Large intestine (tissue), 12 donors: ENCODE results near the gene CLEC5A. TPM values are rescaled to one million over a fixed set of nuclear protein-coding genes. Genes with fewer than 3 reads are reported as not detected.
"Not testable (repeated sequence)": the region's sequence is repeated elsewhere in the genome, so short reads cannot be mapped to it uniquely, and the experiment has no call there.

Experiments
- DNase-seq, 2 donors: peaks; one replicate each; pipeline versions ENCODE4 v3.0.0 to v3.0.0-alpha.2; 2013
- H3K27ac ChIP-seq: one replicate; pipeline ENCODE4 v1.5.1; 2013; ENCODE audit warnings: low read length
- H3K27me3 ChIP-seq: 2 replicates; pipeline ENCODE4 v1.6.1; 2013; ENCODE audit warnings: low read length; ENCODE audit not compliant: control insufficient read depth, insufficient read depth
- H3K36me3 ChIP-seq: 2 replicates; pipeline ENCODE4 v1.6.1; 2013; ENCODE audit warnings: low read length; ENCODE audit not compliant: control insufficient read depth, insufficient read depth
- H3K4me1 ChIP-seq: one replicate; pipeline ENCODE4 v1.6.1; 2013; ENCODE audit warnings: low read length; ENCODE audit not compliant: control insufficient read depth, insufficient read depth
- H3K4me3 ChIP-seq: one replicate; pipeline ENCODE4 v1.5.1; 2013; ENCODE audit warnings: low read length
- H3K9me3 ChIP-seq: one replicate; pipeline ENCODE4 v1.6.1; 2013; ENCODE audit warnings: mild to moderate bottlenecking, low read depth, low read length, moderate library complexity; ENCODE audit not compliant: control insufficient read depth
- WGBS: methylation state at CpG from one replicate; pipeline ENCODE4 v1.1.5; 2013; ENCODE audit warnings: low lambda C conversion rate; ENCODE audit not compliant: insufficient coverage; 5-methylcytosine and 5-hydroxymethylcytosine counted together
- long read RNA-seq, 11 donors: transcript quantifications; one replicate each; lab custom pipeline, GENCODE V29; 2026
- polyA plus RNA-seq: library from polyadenylated mRNA; unstranded; fragments of 120-200 nt; gene quantifications from one replicate; pipeline ENCODE4 v1.2.1, GENCODE V29; 2013

Gene CLEC5A
- polyA plus RNA-seq: 0.09 TPM
- long read RNA-seq, donor 1: 0 reads
- long read RNA-seq, donor 2: 0 reads
- long read RNA-seq, donor 3: 0 reads
- long read RNA-seq, donor 4: 0 reads
- long read RNA-seq, donor 5: 0 reads
- long read RNA-seq, donor 6: 0 reads
- long read RNA-seq, donor 7: 0 reads
- long read RNA-seq, donor 8: 0 reads
- long read RNA-seq, donor 9: 0 reads
- long read RNA-seq, donor 10: 0 reads
- long read RNA-seq, donor 11: 0 reads

- no peak within 1 kb of the TSS for H3K4me3 ChIP-seq
- no peak within 1 kb of the TSS for H3K27ac ChIP-seq
- WGBS: no CpG with 5 or more reads among the region's 3 CpGs
- no peaks in the 10 kb centered on the region for H3K27me3 ChIP-seq
- H3K4me1 ChIP-seq: no peaks in the 10 kb centered on the region
- H3K36me3 ChIP-seq: no peaks in the 10 kb centered on the region
- H3K9me3 ChIP-seq: peaks cover 3% of the 10 kb centered on the region
- DNase-seq: no peak
Observed at GRCh38 chr7:141946796-141947195, at the start of gene CLEC5A. CLEC5A (minus strand) TSS chr7:141946974; CDS start chr7:141946292, 682 bp downstream.

- no CpG with 5 or more reads among the region's 1 CpG for WGBS
Observed at GRCh38 chr7:141993354-141993753, 46.6 kb upstream of the CLEC5A start.

GRCh38 chr7:141992688-141993087, 45.9 kb upstream of the CLEC5A start:
- Histone ChIP-seq H3K4me1 (peaks cover 2% of the 10 kb centered on the region), H3K27ac (no peak overlapping the region), H3K4me3 (no peak overlapping the region), H3K36me3 (no peaks in the 10 kb centered on the region), H3K27me3 (no peaks in the 10 kb centered on the region), H3K9me3 (no peaks in the 10 kb centered on the region)
- no peak for DNase-seq
- no CpG with 5 or more reads among the region's 4 CpGs for WGBS

More at GRCh38 chr7:141993354-141993753, 46.6 kb upstream of the CLEC5A start:
- no peak overlapping the region for H3K4me3 ChIP-seq
- H3K27me3 ChIP-seq: no peaks in the 10 kb centered on the region
- H3K27ac ChIP-seq: no peak overlapping the region
- H3K4me1 ChIP-seq: peaks cover under 1% of the 10 kb centered on the region
- DNase-seq: no peak
- no peaks in the 10 kb centered on the region for H3K36me3 ChIP-seq
- no peaks in the 10 kb centered on the region for H3K9me3 ChIP-seq

GRCh38 chr7:141992156-141992555, 45.4 kb upstream of the CLEC5A start:
- Histone ChIP-seq H3K27me3 (no peaks in the 10 kb centered on the region), H3K36me3 (no peaks in the 10 kb centered on the region), H3K4me1 (peaks cover 2% of the 10 kb centered on the region), H3K9me3 (no peaks in the 10 kb centered on the region), H3K4me3 (no peak overlapping the region), H3K27ac (no peak overlapping the region)
- no CpG with 5 or more reads among the region's 2 CpGs for WGBS
- no peak for DNase-seq

- Histone ChIP-seq H3K27ac (no peak overlapping the region), H3K36me3 (no peaks in the 10 kb centered on the region), H3K27me3 (no peaks in the 10 kb centered on the region), H3K4me3 (no peak overlapping the region), H3K9me3 (no peaks in the 10 kb centered on the region), H3K4me1 (peaks cover 2% of the 10 kb centered on the region)
- no CpG with 5 or more reads among the region's 6 CpGs for WGBS
- no peak for DNase-seq
Observed at GRCh38 chr7:141991140-141991539, 44.4 kb upstream of the CLEC5A start.

- H3K27me3 ChIP-seq: no peaks in the 10 kb centered on the region
- 100% methylated on average over 1 of the region's 2 CpGs for WGBS
- H3K4me1 ChIP-seq: peaks cover 2% of the 10 kb centered on the region
- no peaks in the 10 kb centered on the region for H3K9me3 ChIP-seq
- H3K36me3 ChIP-seq: no peaks in the 10 kb centered on the region
- no peak for DNase-seq
- H3K27ac ChIP-seq: no peak overlapping the region
- no peak overlapping the region for H3K4me3 ChIP-seq
Observed at GRCh38 chr7:141990011-141990725, 43.4 kb upstream of the CLEC5A start.

GRCh38 chr7:141987803-141988202, 41.0 kb upstream of the CLEC5A start:
- peak in 1 of 2 donors; percentile 53 for DNase-seq
- not testable (repeated sequence) for H3K4me1 ChIP-seq, H3K27me3 ChIP-seq, H3K9me3 ChIP-seq, H3K36me3 ChIP-seq, H3K4me3 ChIP-seq, H3K27ac ChIP-seq
- no CpG with 5 or more reads among the region's 4 CpGs for whole genome bisulfite sequencing

- no peak for DNase-seq
- H3K9me3 ChIP-seq: no peaks in the 10 kb centered on the region
- H3K27ac ChIP-seq: no peak overlapping the region
- H3K4me1 ChIP-seq: peaks cover 2% of the 10 kb centered on the region
- H3K27me3 ChIP-seq: no peaks in the 10 kb centered on the region
- H3K36me3 ChIP-seq: no peaks in the 10 kb centered on the region
- WGBS: no CpG with 5 or more reads among the region's 2 CpGs
- H3K4me3 ChIP-seq: no peak overlapping the region
Observed at GRCh38 chr7:141986923-141987322, 40.1 kb upstream of the CLEC5A start.

- not testable (repeated sequence) for H3K4me1 ChIP-seq, DNase-seq, H3K27ac ChIP-seq, H3K9me3 ChIP-seq, H3K4me3 ChIP-seq, H3K36me3 ChIP-seq, H3K27me3 ChIP-seq
- WGBS: no CpG with 5 or more reads among the region's 13 CpGs
Observed at GRCh38 chr7:141985926-141986325, 39.2 kb upstream of the CLEC5A start.

- DNase-seq: no peak
- H3K4me1 ChIP-seq: peaks cover 2% of the 10 kb centered on the region
- H3K4me3 ChIP-seq: no peak overlapping the region
- WGBS: no CpG with 5 or more reads among the region's 2 CpGs
- H3K36me3 ChIP-seq: no peaks in the 10 kb centered on the region
- H3K9me3 ChIP-seq: no peaks in the 10 kb centered on the region
- no peaks in the 10 kb centered on the region for H3K27me3 ChIP-seq
- H3K27ac ChIP-seq: no peak overlapping the region
Observed at GRCh38 chr7:141979568-141979967, 32.8 kb upstream of the CLEC5A start.

- Histone ChIP-seq H3K4me1 (peaks cover 2% of the 10 kb centered on the region), H3K4me3 (no peak overlapping the region), H3K36me3 (no peaks in the 10 kb centered on the region), H3K27me3 (no peaks in the 10 kb centered on the region), H3K9me3 (no peaks in the 10 kb centered on the region), H3K27ac (no peak overlapping the region)
- no peak for DNase-seq
- no CpG with 5 or more reads among the region's 1 CpG for WGBS
Observed at GRCh38 chr7:141978351-141978750, 31.6 kb upstream of the CLEC5A start.
